OCI-LY1 (cell line): ENCODE measurements around the gene IQCM.

Source experiments
- H2AFZ ChIP-seq: fragments of 200-600 bp; sonication (generic), shearing (Covaris generic); 2 replicates; pipeline ENCODE4 v1.6.0; 2014; ENCODE audit warnings: antibody characterized with exemption, mild to moderate bottlenecking, low read length
- H3F3A ChIP-seq: fragments of 200-600 bp; sonication (generic), shearing (Covaris generic); 2 replicates; pipeline ENCODE4 v1.6.0; 2014; ENCODE audit warnings: mild to moderate bottlenecking, antibody characterized with exemption, low read length, moderate library complexity; ENCODE audit not compliant: insufficient read depth
- H3K27ac ChIP-seq: fragments of 200-600 bp; sonication (generic); 2 replicates; pipeline ENCODE4 v1.5.1; 2014; ENCODE audit warnings: low read length, mixed run types, mild to moderate bottlenecking, low read depth; ENCODE audit not compliant: poor library complexity, severe bottlenecking
- H3K27me3 ChIP-seq: fragments of 200-600 bp; sonication (generic); 2 replicates; pipeline ENCODE4 v1.6.0; 2014; ENCODE audit warnings: antibody characterized with exemption, mild to moderate bottlenecking, low read length, moderate library complexity; ENCODE audit not compliant: insufficient read depth
- H3K36me3 ChIP-seq: fragments of 200-600 bp; sonication (generic); 2 replicates; pipeline ENCODE4 v1.6.1; 2014; ENCODE audit warnings: mild to moderate bottlenecking, antibody characterized with exemption, low read length, moderate library complexity, mixed read lengths; ENCODE audit not compliant: insufficient read depth
- H3K4me1 ChIP-seq: fragments of 200-600 bp; sonication (generic); 2 replicates; pipeline ENCODE4 v1.5.1; 2014; ENCODE audit warnings: mild to moderate bottlenecking, low read length, moderate library complexity; ENCODE audit not compliant: insufficient read depth, severe bottlenecking
- H3K4me2 ChIP-seq: fragments of 200-600 bp; sonication (generic), shearing (Covaris generic); 2 replicates; pipeline ENCODE4 v1.6.1; 2014; ENCODE audit warnings: low read length
- H3K4me3 ChIP-seq: fragments of 200-600 bp; sonication (generic); 2 replicates; pipeline ENCODE4 v1.5.1; 2014; ENCODE audit warnings: low read length, low read depth, mild to moderate bottlenecking, mixed read lengths; ENCODE audit not compliant: poor library complexity, severe bottlenecking
- H3K79me2 ChIP-seq: fragments of 200-600 bp; shearing (Covaris generic); 2 replicates; pipeline ENCODE4 v1.6.1; 2016; ENCODE audit warnings: mixed run types, low read length, mixed read lengths; ENCODE audit not compliant: insufficient read depth
- H3K9ac ChIP-seq: fragments of 200-600 bp; sonication (generic), shearing (Covaris generic); 2 replicates; pipeline ENCODE4 v1.6.1; 2014; ENCODE audit warnings: mild to moderate bottlenecking, low read length, mixed read lengths
- H3K9me2 ChIP-seq: fragments of 200-600 bp; sonication (generic), shearing (Covaris generic); 2 replicates; pipeline ENCODE4 v1.6.1; 2014; ENCODE audit warnings: low read depth, mild to moderate bottlenecking, low read length, mixed read lengths
- H3K9me3 ChIP-seq: fragments of 200-600 bp; shearing (Covaris generic); 2 replicates; pipeline ENCODE4 v1.6.1; 2014; ENCODE audit warnings: low read length, mixed read lengths
- H4K20me1 ChIP-seq: fragments of 200-600 bp; sonication (generic), shearing (Covaris generic); 2 replicates; pipeline ENCODE4 v1.6.0; 2016; ENCODE audit warnings: mild to moderate bottlenecking, low read length; ENCODE audit not compliant: insufficient read depth
- CTCF ChIP-seq: fragments of 200-600 bp; sonication (generic), shearing (Covaris generic); IDR thresholded peaks from 2 replicates; pipeline ENCODE4 v1.5.1; 2017; ENCODE audit warnings: mild to moderate bottlenecking, antibody characterized with exemption, low read length, moderate library complexity, mixed read lengths
- EZH2 ChIP-seq: fragments of 200-600 bp; sonication (generic), shearing (Covaris generic); IDR thresholded peaks from 2 replicates; pipeline ENCODE4 v1.8.0; 2017; ENCODE audit warnings: borderline replicate concordance, mixed run types, mild to moderate bottlenecking, antibody characterized with exemption, low read length, moderate library complexity, mixed read lengths

The IQCM gene

GRCh38 chr4:149749784-149750183, 65.9 kb downstream of the IQCM start:
- no peak overlapping the region for H3K27ac ChIP-seq
- TF ChIP-seq EZH2 (no peak), CTCF (no peak)
- no peak overlapping the region for H3K9ac ChIP-seq
- H3K79me2 ChIP-seq: no peaks in the 10 kb centered on the region
- H3K27me3 ChIP-seq: no peaks in the 10 kb centered on the region
- no peaks in the 10 kb centered on the region for H4K20me1 ChIP-seq
- no peak overlapping the region for H3K4me2 ChIP-seq
- H3K9me2 ChIP-seq: no peaks in the 10 kb centered on the region
- H3K9me3 ChIP-seq: no peaks in the 10 kb centered on the region
- H3K4me1 ChIP-seq: no peaks in the 10 kb centered on the region
- no peak overlapping the region for H2AFZ ChIP-seq
- H3F3A ChIP-seq: no peaks in the 10 kb centered on the region
- H3K4me3 ChIP-seq: no peak overlapping the region
- H3K36me3 ChIP-seq: no peaks in the 10 kb centered on the region

- H3K27me3 ChIP-seq: no peaks in the 10 kb centered on the region
- no peaks in the 10 kb centered on the region for H4K20me1 ChIP-seq
- no peak overlapping the region for H3K9ac ChIP-seq
- H3K4me3 ChIP-seq: no peak overlapping the region
- H3K36me3 ChIP-seq: no peaks in the 10 kb centered on the region
- no peaks in the 10 kb centered on the region for H3F3A ChIP-seq
- no peaks in the 10 kb centered on the region for H3K4me1 ChIP-seq
- no peak overlapping the region for H3K4me2 ChIP-seq
- H3K9me2 ChIP-seq: no peaks in the 10 kb centered on the region
- H2AFZ ChIP-seq: no peak overlapping the region
- H3K27ac ChIP-seq: no peak overlapping the region
- TF ChIP-seq EZH2 (no peak), CTCF (no peak)
- no peaks in the 10 kb centered on the region for H3K79me2 ChIP-seq
- H3K9me3 ChIP-seq: no peaks in the 10 kb centered on the region
Measured at GRCh38 chr4:149747646-149748045, 68.0 kb downstream of the IQCM start.

- H3K9me2 ChIP-seq: no peaks in the 10 kb centered on the region
- no peaks in the 10 kb centered on the region for H3K27me3 ChIP-seq
- no peak overlapping the region for H2AFZ ChIP-seq
- H3K9ac ChIP-seq: no peak overlapping the region
- H3F3A ChIP-seq: no peaks in the 10 kb centered on the region
- no peaks in the 10 kb centered on the region for H3K79me2 ChIP-seq
- no peaks in the 10 kb centered on the region for H4K20me1 ChIP-seq
- H3K4me2 ChIP-seq: no peak overlapping the region
- H3K4me1 ChIP-seq: no peaks in the 10 kb centered on the region
- no peak overlapping the region for H3K4me3 ChIP-seq
- H3K9me3 ChIP-seq: no peaks in the 10 kb centered on the region
- TF ChIP-seq EZH2 (no peak), CTCF (no peak)
- no peaks in the 10 kb centered on the region for H3K36me3 ChIP-seq
- H3K27ac ChIP-seq: no peak overlapping the region
Measured at GRCh38 chr4:149746276-149746675, 69.4 kb downstream of the IQCM start.
